ENCODE results near the gene ARMC9.

ARMC9 gene

GRCh38 chr2:231263118-231263831 lies 64.8 kb downstream of the ARMC9 start:
- H3K4me3 ChIP-seq (ENCODE audit: low read depth, low read length): no peak overlapping the region
- TF ChIP-seq CTCF (IDR thresholded peaks at IDR 0.05; ENCODE audit: borderline replicate concordance, insufficient read depth, low read depth, low read length): no peak

- no peak for TF ChIP-seq CTCF (IDR thresholded peaks at IDR 0.05; ENCODE audit: borderline replicate concordance, insufficient read depth, low read depth, low read length)
- no peak overlapping the region for H3K4me3 ChIP-seq (ENCODE audit: low read depth, low read length)
Measured at GRCh38 chr2:231270221-231271114, 72.0 kb downstream of the ARMC9 start.

- no peak for TF ChIP-seq CTCF (IDR thresholded peaks at IDR 0.05; ENCODE audit: borderline replicate concordance, insufficient read depth, low read depth, low read length)
Measured at GRCh38 chr2:231272991-231273390, 74.6 kb downstream of the ARMC9 start.

GRCh38 chr2:231276987-231277386 lies 78.6 kb downstream of the ARMC9 start:
- no peak for TF ChIP-seq CTCF (IDR thresholded peaks at IDR 0.05; ENCODE audit: borderline replicate concordance, insufficient read depth, low read depth, low read length)
- H3K4me3 ChIP-seq (ENCODE audit: low read depth, low read length): no peak overlapping the region

More at GRCh38 chr2:231272991-231273390, 74.6 kb downstream of the ARMC9 start:
- no peak overlapping the region for H3K4me3 ChIP-seq (ENCODE audit: low read depth, low read length)

- no peak for TF ChIP-seq CTCF (IDR thresholded peaks at IDR 0.05; ENCODE audit: borderline replicate concordance, insufficient read depth, low read depth, low read length)
- H3K4me3 ChIP-seq (ENCODE audit: low read depth, low read length): no peak overlapping the region
Measured at GRCh38 chr2:231277962-231278361, 79.5 kb downstream of the ARMC9 start.

- no peak for TF ChIP-seq CTCF (IDR thresholded peaks at IDR 0.05; ENCODE audit: borderline replicate concordance, insufficient read depth, low read depth, low read length)
Measured at GRCh38 chr2:231278868-231279267, 80.4 kb downstream of the ARMC9 start.

More at GRCh38 chr2:231278868-231279267, 80.4 kb downstream of the ARMC9 start:
- H3K4me3 ChIP-seq (ENCODE audit: low read depth, low read length): no peak overlapping the region

Measured in GM12875 (cell line).